ENCODE data around the gene ZNF155. TPM values are rescaled to one million over a fixed set of nuclear protein-coding genes. Genes with fewer than 3 reads are reported as not detected.
A peak's percentile ranks its signal among the peaks of the same experiment; 100 is the strongest.

Gene ZNF155
- total RNA-seq, 1 donor from 2014 or later, result 9.4 TPM

GRCh38 chr19:43984687-43985000 is 656 bp downstream of the ZNF155 start:
- TF ChIP-seq CTCF (IDR thresholded peaks at IDR 0.05), result no peak
- ATAC-seq (ENCODE audit: low read depth) (no peak), DNase-seq (no peak)
- intact Hi-C loops (cut with micrococcal nuclease), result loop anchor here (1.0 kb wide), 1 partner anchor 110 kb away; the partner anchor contains the start of gene ZNF224
- Mint-ChIP-seq H3K9me3 (peaks cover 4% of the 10 kb centered on the region), H3K27ac (peak overlapping the region; percentile 86), H3K4me3 (peak overlapping the region; percentile 95), H3K27me3 (no peaks in the 10 kb centered on the region), H3K4me1 (peaks cover 10% of the 10 kb centered on the region), H3K36me3 (ENCODE audit: low read depth) (peaks cover 15% of the 10 kb centered on the region)
- ChIA-PET CTCF (no interaction called here), POLR2A (no interaction called here)

- Mint-ChIP-seq H3K4me3 (no peak overlapping the region), H3K4me1 (peaks cover 9% of the 10 kb centered on the region), H3K9me3 (peaks cover 17% of the 10 kb centered on the region), H3K27ac (no peak overlapping the region), H3K36me3 (ENCODE audit: low read depth) (peaks cover 44% of the 10 kb centered on the region), H3K27me3 (no peaks in the 10 kb centered on the region)
- DNase-seq (no peak), ATAC-seq (ENCODE audit: low read depth) (no peak)
- CTCF ChIA-PET, result no interaction called here
- POLR2A ChIA-PET, result no interaction called here
- TF ChIP-seq CTCF (IDR thresholded peaks at IDR 0.05), result no peak
- intact Hi-C loops (cut with micrococcal nuclease), result no loop called here
Measured at GRCh38 chr19:43997631-43998290, 13.8 kb downstream of the ZNF155 start.

- Mint-ChIP-seq H3K36me3 (ENCODE audit: low read depth) (peaks cover 37% of the 10 kb centered on the region), H3K27me3 (no peaks in the 10 kb centered on the region), H3K4me3 (peak overlapping the region; percentile 99), H3K27ac (peak overlapping the region; percentile 93), H3K4me1 (peaks cover 17% of the 10 kb centered on the region), H3K9me3 (peaks cover 18% of the 10 kb centered on the region)
- intact Hi-C loops (cut with micrococcal nuclease), result loop anchor here (1.0 to 5.0 kb wide), 12 partner anchors 23 to 500 kb away; partner anchors contain the start of genes ZNF180, ZNF221, ZNF222 and ZNF225
- POLR2A ChIA-PET, result interaction anchor here (1.4 to 2.6 kb wide), 2 partner anchors 67 to 70 kb away, joined by 3 to 10 read pairs; partner anchors contain the start of genes ZNF284 and ZNF45
- no peak for DNase-seq
- ATAC-seq (ENCODE audit: low read depth), result no peak
- no peak for TF ChIP-seq CTCF (IDR thresholded peaks at IDR 0.05)
- CTCF ChIA-PET, result no interaction called here
Measured at GRCh38 chr19:44002212-44002565, 18.2 kb downstream of the ZNF155 start.

- intact Hi-C loops (cut with micrococcal nuclease), result loop anchor here (1.0 to 5.0 kb wide), 12 partner anchors 22 to 499 kb away; partner anchors contain the start of genes ZNF180, ZNF221, ZNF222 and ZNF225
- ATAC-seq (ENCODE audit: low read depth), result peak; percentile 94
- Mint-ChIP-seq H3K27me3 (no peaks in the 10 kb centered on the region), H3K4me1 (peaks cover 17% of the 10 kb centered on the region), H3K36me3 (ENCODE audit: low read depth) (peaks cover 38% of the 10 kb centered on the region), H3K9me3 (peaks cover 21% of the 10 kb centered on the region), H3K4me3 (peak within 1 kb of the TSS; percentile 99), H3K27ac (peak within 1 kb of the TSS; percentile 93)
- ChIA-PET CTCF (interaction anchor here (0.8 kb wide), 1 partner anchor 92 kb away, joined by 3 read pairs; no protein-coding TSS in a partner anchor), POLR2A (interaction anchor here (0.8 to 2.6 kb wide), 6 partner anchors 52 to 210 kb away, joined by 3 to 10 read pairs (median 3); partner anchors contain the start of genes ZNF221, ZNF224, ZNF227 and ZNF283)
- peak; percentile 63 for DNase-seq
- TF ChIP-seq CTCF (IDR thresholded peaks at IDR 0.05), result no peak
Measured at GRCh38 chr19:44002566-44003460, 18.8 kb downstream of the ZNF155 start, which contains the start of gene ZNF230. TSS of gene ZNF230 (plus strand) at chr19:44002957. CDS start at chr19:44007079, 4,122 bp downstream.
